Right lobe of liver (tissue), 4 donors: ENCODE results near the gene KIAA0319L.

ENCODE experiments used
- POLR2A ChIP-seq: fragments of 450-650 bp; IDR thresholded peaks from one replicate; pipeline ENCODE4 v1.6.1; 2017; ENCODE audit warnings: antibody characterized with exemption, mild to moderate bottlenecking
- TF ChIP-seq, protein P1 (sequence below), 4 donors: fragments of 200-600 bp in 3 of 4; fragments of 450-650 bp in 1 of 4; IDR thresholded peaks; one replicate each; pipeline versions ENCODE4 v1.5.1 to v1.8.0; 2016 to 2022; ENCODE audit warnings: antibody characterized with exemption in 4 of 4, mild to moderate bottlenecking in 2 of 4
- donor health status: DM: no; HTN: no; CAD: no.
- donor health status: DM: no; HTN: no; CAD: no.
- donor health status: DM: no; HTN: yes; CAD: no.

DNA sequence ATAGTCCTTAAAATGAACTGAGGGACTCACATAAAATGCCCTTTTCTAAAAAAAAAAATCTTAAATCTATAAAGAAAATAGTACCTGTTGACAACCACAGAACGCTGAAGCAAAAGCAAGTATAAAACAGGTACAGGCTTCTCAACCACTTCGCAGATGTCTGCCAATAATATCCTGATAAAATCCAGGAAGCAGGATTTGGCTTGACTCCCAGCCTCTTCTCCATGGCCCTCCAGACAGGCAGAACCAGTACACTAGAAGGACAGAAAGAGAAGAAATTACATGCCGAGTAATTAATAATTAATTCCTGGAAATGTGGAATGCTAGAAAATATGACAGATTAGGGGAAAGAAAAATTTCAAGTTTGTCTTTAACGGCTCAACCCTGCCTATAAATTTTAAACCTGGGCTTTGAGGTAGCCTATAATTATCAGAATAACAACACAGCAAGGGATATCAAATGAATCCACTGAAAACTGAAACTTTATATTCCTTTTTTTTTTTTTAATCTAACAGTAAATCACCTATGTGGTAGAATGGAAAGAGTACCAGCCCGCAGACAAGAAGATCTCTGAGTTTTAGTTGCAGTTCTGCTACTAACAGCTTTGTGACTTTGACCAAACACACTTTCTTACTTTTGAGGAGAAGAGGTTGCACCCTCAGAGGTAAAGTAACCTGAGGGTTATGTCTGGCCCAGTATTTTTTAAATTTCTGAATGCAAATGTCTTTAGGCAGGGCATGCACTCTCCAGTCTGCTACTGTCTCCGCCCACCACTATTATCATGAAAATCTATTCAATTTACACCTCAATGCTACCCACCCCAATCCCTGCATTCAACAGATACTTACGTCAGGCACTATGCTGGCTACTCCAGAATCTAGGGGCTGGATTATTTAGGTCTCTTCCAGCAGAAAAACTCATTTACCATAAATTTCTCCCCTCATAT is 2.7 kb downstream of the KIAA0319L start:
- TF ChIP-seq, protein P1, sequence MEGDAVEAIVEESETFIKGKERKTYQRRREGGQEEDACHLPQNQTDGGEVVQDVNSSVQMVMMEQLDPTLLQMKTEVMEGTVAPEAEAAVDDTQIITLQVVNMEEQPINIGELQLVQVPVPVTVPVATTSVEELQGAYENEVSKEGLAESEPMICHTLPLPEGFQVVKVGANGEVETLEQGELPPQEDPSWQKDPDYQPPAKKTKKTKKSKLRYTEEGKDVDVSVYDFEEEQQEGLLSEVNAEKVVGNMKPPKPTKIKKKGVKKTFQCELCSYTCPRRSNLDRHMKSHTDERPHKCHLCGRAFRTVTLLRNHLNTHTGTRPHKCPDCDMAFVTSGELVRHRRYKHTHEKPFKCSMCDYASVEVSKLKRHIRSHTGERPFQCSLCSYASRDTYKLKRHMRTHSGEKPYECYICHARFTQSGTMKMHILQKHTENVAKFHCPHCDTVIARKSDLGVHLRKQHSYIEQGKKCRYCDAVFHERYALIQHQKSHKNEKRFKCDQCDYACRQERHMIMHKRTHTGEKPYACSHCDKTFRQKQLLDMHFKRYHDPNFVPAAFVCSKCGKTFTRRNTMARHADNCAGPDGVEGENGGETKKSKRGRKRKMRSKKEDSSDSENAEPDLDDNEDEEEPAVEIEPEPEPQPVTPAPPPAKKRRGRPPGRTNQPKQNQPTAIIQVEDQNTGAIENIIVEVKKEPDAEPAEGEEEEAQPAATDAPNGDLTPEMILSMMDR (IDR thresholded peaks at IDR 0.05), result no peak
- TF ChIP-seq POLR2A, result no peak
